CD4-positive, alpha-beta T cell treated with Interleukin-12 subunit alpha and Interleukin-12 subunit beta, for 1 hour (primary cell): ENCODE measurements around the gene MRM2.

Experiments used
- DNase-seq: peaks from one replicate; pipeline ENCODE4 v3.0.0-alpha.2; 2020

Gene MRM2

GRCh38 chr7:2201686-2202360, 40.2 kb downstream of the MRM2 start:
- DNase-seq, result no peak

DNA sequence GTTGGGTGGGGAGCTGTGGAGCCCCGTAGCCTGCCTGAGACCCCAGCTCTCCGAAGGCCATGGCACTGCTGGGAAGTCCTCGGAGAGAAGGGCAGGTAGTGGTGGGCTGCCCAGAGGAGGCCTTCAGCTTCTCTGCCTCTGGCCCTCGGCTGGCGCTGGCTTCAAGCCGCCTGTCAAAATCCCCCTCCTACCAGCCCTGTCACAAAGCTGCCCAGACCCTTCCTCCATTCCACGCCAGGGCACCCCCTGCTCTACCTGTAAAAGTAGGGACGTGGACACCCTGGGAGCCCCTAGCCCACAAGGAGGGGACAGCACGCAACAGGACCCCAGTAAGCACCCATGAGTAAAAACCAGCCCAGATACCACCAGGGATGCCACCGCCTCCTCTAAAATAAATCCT, 40.9 kb downstream of the MRM2 start:
- DNase-seq, result no peak

DNA sequence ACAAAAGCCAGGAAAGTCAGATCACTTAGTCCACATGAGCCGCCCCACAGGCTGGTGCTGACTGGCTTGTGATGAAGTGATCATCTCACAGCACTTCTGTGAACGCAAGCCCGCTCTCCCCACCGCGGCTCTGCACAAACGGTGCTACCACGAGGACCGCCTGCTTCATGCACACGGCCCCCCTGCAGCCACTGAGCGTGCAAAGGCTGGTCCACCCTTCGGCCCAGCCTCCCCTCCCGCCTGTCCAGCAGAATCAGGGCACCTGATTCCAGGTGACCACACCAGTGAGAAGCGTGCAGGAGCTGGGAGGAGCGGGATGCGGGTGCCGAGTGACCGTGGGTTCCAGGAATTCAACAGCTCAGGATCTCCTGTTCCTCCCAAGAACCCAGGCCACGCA, 41.4 kb downstream of the MRM2 start:
- no peak for DNase-seq

GRCh38 chr7:2199956-2200583, 41.9 kb downstream of the MRM2 start:
- no peak for DNase-seq

DNA sequence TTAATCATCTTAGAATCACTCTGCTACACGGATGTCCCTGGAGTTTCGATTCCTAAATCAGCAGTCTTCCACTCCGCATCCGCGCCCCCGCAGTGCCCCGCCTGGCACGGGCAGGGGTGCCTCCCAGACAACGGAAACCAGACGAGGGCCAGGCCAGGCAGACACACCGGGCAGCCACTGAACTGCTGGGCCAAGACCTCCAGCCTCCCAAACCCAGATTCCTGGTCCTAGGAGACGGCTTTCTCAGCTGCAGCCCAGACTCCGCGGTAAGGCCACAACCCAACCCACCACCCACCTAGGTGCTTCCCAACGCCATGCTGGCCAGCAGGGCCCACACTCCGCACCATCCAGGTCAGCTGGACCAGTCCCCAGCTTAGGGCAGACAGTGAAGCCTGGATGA, 42.5 kb downstream of the MRM2 start:
- DNase-seq, result no peak

DNA sequence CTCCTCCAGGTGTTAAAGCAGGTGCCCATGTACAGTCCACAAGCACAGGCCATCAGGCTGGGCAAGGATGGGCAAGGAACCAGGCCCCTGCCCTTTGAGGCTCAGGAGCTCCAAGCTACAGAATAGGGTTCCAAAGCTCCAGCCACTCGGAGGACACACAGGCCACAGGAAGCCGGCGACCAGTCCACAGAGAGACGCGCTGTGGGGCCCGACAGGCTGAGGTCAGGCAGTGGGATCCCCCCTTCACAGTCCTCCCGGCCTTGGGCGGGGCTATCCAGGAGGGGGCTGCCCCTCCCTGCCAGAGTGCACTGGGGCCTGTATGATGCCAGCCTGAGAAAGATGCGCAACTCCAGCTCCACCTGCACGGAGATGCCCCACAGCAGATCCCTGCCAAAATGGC, 43.2 kb downstream of the MRM2 start:
- DNase-seq, result no peak

GRCh38 chr7:2198206-2198605, 43.8 kb downstream of the MRM2 start:
- no peak for DNase-seq

DNA sequence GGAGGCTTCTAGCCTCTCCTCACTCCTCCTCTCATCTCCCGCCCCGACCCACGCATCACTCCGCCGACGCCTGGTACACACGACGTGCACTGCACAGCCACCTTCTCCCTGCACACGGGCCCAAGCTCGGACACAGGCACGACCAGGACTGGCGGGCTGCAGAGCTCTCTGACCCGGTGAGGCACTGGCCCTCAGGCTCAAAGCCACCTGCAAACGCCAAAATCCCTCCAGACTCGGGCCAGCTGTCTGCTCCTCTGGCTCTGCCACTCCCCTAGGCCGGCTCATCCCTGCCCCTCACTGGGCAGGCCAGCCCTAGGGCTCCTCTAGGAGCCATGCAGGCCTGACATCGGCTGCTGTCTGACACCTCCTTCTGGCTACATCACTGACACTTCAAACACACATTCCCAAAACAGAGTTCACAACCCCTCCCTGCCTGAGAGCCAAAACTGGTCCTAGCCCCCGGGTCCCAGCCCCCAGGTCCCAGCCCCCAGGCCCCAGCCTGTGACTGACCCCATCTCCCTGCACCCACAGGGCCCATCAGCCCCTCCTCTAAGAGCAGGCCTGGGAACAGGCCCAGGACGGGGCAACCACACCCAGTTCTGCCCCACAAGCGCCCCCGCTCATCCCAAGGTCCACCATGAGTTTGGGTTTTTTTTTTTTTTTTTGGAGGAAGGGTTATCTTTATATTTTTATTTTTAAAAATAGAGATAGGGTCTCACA, 44.4 kb downstream of the MRM2 start:
- no peak for DNase-seq

DNA sequence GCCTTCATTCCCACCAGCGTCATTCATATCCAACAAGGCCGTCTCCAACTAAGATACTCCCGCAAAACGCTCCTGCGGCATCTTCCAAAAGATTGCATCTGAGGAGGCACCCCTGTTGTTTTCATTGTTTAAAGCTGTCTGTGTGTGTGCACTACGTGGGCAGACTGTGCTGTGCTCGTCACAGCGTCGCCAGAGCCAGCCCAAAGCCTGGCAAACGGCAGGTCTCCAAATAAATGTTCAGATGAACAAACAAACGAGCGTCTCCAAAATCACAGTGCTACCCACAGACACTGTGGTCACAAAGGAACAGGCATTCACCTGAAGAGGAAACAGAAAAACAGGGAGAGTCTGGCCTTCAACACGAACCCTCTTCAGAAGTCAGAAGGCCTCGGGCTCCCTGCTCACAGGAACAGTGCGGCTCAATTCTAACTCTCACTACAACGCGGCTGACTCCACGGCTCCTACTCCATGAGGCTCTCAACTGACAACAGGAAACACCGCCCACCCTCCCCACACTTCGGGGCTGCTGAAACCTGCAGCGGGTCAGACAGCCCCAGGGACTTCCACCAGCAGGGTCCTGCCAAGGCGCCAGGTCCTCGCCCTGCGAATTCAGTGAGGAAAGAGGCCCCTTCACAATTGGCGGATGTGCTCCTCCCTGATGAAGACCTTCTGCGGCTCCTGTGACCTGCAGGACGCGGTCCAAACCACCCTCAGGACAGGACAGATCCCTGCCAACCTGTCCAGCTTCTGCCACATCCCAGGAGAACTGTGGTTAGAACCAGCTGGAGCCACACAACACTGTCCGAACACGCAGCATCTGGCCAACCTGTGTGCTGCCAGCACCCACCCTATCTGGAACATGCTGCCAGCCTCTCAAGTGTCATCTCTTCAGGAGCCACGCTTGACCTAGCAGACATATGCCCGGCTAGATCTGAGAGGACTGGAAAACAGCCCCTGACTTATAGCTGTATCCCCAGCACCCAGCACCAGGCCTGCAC, 45.3 kb downstream of the MRM2 start:
- DNase-seq, result no peak

DNA sequence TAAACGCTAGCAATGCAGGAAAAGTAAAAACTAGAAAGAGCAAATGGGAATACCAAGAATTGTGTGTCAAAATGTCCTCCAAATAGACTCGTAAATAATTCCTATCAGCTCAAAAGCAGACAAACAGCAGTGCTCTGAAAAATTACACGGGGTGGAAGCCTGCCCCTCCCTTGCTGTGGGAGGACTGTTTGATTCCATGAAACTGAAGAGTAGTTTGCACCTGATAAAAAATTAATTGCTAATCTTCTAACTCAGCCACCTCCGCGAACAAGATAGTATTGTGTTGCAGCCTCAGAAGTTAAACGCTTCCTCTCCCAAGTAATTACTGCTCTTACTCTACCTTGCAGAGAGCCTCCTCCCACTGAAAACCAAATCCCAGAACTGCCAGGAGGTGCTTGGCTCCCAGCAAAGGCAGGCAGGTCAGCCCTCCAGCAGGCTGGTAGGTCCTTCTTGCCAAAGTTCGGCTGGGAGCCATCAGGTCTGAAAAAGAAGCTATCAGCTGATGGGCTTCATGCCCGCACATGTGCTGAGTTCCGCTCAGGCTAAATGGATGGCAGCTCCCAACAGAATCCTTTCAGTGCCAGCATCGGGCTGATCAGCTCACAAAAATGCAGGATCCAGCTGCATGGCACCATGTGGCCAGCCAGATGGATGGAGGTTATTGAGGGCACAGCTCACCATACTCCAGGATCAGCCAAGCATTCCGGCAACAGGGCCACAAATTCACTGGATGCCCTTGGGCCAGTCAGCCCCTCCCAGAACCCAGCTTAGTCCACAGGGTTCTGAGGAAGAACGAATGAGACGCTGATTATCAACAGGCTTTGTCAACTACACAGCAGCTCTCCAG, 46.4 kb downstream of the MRM2 start:
- no peak for DNase-seq

DNA sequence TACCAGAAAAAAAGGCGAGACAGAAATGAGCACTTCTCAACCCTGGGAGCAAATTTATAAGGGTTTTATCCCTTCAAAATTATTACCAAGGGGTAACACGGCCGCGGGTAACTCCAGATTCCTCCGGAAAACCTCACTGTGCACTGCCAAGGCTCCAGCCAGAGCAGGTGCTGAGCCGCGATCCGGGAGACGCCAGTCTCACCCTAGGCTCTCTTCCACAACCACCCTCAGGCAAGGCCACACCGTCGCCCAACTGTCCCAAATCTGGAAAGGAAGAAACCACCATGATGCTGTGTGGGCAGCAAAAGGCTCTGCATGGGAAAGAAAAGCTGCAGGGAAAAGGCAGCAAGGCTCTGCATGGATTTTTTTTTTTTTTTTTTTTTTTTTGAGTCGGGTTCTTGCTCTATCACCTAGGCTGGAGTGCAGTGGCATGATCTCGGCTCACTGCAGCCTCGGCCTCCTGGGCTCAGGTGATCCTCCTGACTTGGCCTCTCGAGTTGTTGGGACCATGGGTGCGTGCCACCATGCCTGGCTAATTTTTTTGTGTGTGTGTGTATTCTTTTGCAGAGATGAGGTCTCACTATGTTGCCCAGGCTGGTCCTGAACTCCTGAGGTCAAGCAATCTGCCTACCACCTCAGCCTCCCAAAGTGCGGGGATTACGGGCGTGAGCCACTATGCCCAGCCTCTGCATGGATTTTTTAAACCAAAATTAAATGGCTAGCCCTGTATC, 48.3 kb downstream of the MRM2 start:
- DNase-seq, result no peak

- DNase-seq, result no peak
Observed at GRCh38 chr7:2192831-2193534, 49.0 kb downstream of the MRM2 start.

DNA sequence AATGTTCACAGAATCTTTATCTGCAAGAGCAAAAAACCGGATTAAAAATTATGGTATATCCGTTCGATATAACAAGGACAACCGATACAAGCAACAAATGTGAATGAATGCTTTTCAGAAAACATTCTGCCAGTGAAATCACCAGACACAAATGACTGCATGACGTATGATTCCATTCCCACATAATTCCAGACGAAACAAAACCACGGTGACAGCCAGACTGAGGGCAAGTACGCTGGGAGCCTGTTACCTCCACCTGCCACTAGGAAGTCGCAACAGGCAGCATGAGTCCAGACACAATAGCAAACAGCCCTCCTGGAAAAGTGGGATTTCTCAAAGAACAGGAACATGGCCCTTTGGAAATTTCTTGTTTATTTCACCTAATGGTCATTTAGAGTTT, 51.0 kb downstream of the MRM2 start:
- DNase-seq, result no peak

DNA sequence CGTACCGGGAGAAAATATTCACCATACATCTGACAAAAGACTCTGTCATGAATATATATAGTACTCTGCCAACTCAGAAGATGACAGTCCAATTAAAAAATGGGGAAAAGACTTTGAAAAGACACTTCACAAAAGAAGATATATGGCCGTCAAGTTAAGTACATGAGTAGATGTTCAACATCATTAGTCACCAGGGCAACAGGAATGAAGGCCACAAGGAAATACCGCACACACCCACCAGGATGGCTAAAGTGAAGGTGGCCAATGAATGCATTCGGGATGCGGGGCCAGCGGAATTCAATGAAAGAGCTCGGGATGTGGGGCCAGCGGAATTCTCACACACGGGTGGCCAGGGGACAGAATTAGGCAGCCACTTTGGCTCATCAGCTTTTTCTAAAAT, 51.5 kb downstream of the MRM2 start:
- no peak for DNase-seq

GRCh38 chr7:2186166-2186565, 55.8 kb downstream of the MRM2 start:
- no peak for DNase-seq

DNA sequence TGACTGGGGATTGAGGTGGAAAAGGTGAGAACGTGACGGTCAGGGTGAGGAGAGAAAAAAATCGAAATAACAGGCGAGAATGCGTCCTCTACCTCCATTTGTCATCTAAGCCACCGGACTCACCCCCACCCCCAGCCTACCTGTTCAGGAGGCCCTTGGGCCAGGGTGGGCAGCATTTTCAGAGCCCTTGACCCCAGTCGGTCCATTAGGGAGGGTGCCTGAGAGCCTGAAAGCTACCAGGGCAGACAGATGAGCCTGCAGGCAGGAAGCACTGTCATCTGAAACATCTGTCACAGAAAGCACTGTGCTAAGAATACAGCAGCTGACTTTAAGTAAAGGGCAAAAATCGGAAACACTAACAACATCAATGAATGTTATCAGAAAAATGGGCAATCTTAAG, 56.3 kb downstream of the MRM2 start:
- DNase-seq, result no peak
